H9 (cell line): ENCODE measurements around the gene LMF1. TPM values are rescaled to one million over a fixed set of nuclear protein-coding genes. Genes with fewer than 3 reads are reported as not detected.

ENCODE experiments used
- DNase-seq: peaks from one replicate; pipeline ENCODE4 v3.0.0-alpha.2; 2017
- H2AFZ ChIP-seq: one replicate; pipeline ENCODE4 v1.6.1; 2013; ENCODE audit warnings: mild to moderate bottlenecking, low read length, control low read depth, moderate library complexity
- H2AK5ac ChIP-seq: 2 replicates; pipeline ENCODE4 v1.6.1; 2013; ENCODE audit warnings: low read length, control low read depth, mixed read lengths; ENCODE audit not compliant: insufficient read length
- H2BK120ac ChIP-seq: one replicate; pipeline ENCODE4 v1.6.1; 2013; ENCODE audit warnings: low read depth, mild to moderate bottlenecking, low read length, control low read depth, inconsistent platforms; ENCODE audit not compliant: poor library complexity, severe bottlenecking
- H2BK12ac ChIP-seq: 2 replicates; pipeline ENCODE4 v1.6.1; 2013; ENCODE audit warnings: low read length, control low read depth, mixed read lengths, low read depth; ENCODE audit not compliant: insufficient read length
- H2BK15ac ChIP-seq: 2 replicates; pipeline ENCODE4 v1.6.1; 2013; ENCODE audit warnings: low read depth, low read length, control low read depth
- H2BK20ac ChIP-seq: one replicate; pipeline ENCODE4 v1.6.1; 2013; ENCODE audit warnings: low read depth, mild to moderate bottlenecking, low read length, control low read depth, inconsistent platforms; ENCODE audit not compliant: poor library complexity, severe bottlenecking
- H2BK5ac ChIP-seq: 2 replicates; pipeline ENCODE4 v1.6.1; 2013; ENCODE audit warnings: low read length, control low read depth, mixed read lengths; ENCODE audit not compliant: insufficient read length
- H3K14ac ChIP-seq: 2 replicates; pipeline ENCODE4 v1.6.1; 2013; ENCODE audit warnings: low read length, control low read depth; ENCODE audit not compliant: insufficient read depth
- H3K18ac ChIP-seq: 2 replicates; pipeline ENCODE4 v1.6.1; 2013; ENCODE audit warnings: low read depth, mild to moderate bottlenecking, mixed read lengths, low read length, control low read depth; ENCODE audit not compliant: insufficient read length
- H3K23ac ChIP-seq: 2 replicates; pipeline ENCODE4 v1.6.1; 2013; ENCODE audit warnings: low read length, control low read depth, mixed read lengths, low read depth; ENCODE audit not compliant: insufficient read length
- H3K23me2 ChIP-seq: 2 replicates; pipeline ENCODE4 v1.6.1; 2013; ENCODE audit warnings: low read depth, mild to moderate bottlenecking, mixed read lengths, low read length, control low read depth; ENCODE audit not compliant: insufficient read length, poor library complexity, severe bottlenecking
- H3K27ac ChIP-seq: 2 replicates; pipeline ENCODE4 v1.5.1; 2013; ENCODE audit warnings: low read length, control low read depth, mixed read lengths, low read depth; ENCODE audit not compliant: insufficient read length
- H3K27me3 ChIP-seq: 2 replicates; pipeline ENCODE4 v1.6.1; 2013; ENCODE audit warnings: low read length, control low read depth, inconsistent platforms; ENCODE audit not compliant: insufficient read depth
- H3K4ac ChIP-seq: 2 replicates; pipeline ENCODE4 v1.6.1; 2013; ENCODE audit warnings: low read depth, mild to moderate bottlenecking, control low read depth, inconsistent platforms, low read length, moderate library complexity
- H3K4me1 ChIP-seq: 2 replicates; pipeline ENCODE4 v1.6.1; 2013; ENCODE audit warnings: low read length, control low read depth, inconsistent platforms; ENCODE audit not compliant: insufficient read depth
- H3K4me2 ChIP-seq: 2 replicates; pipeline ENCODE4 v1.6.1; 2013; ENCODE audit warnings: low read length, control low read depth, mixed read lengths; ENCODE audit not compliant: insufficient read length, insufficient read depth
- H3K56ac ChIP-seq: 2 replicates; pipeline ENCODE4 v1.6.1; 2013; ENCODE audit warnings: low read depth, mild to moderate bottlenecking, mixed read lengths, low read length, control low read depth; ENCODE audit not compliant: insufficient read length
- H3K79me1 ChIP-seq: 2 replicates; pipeline ENCODE4 v1.6.1; 2013; ENCODE audit warnings: low read depth, mild to moderate bottlenecking, moderate library complexity, low read length, control low read depth, inconsistent platforms; ENCODE audit not compliant: insufficient read depth, poor library complexity, severe bottlenecking
- H3K79me2 ChIP-seq: 2 replicates; pipeline ENCODE4 v1.6.1; 2013; ENCODE audit warnings: low read length, control low read depth, inconsistent platforms; ENCODE audit not compliant: insufficient read depth
- H3K9ac ChIP-seq: 2 replicates; pipeline ENCODE4 v1.6.1; 2013; ENCODE audit warnings: low read length, control low read depth, mixed read lengths; ENCODE audit not compliant: insufficient read length; ENCODE audit errors: extremely low read depth
- H3K9me3 ChIP-seq: one replicate; pipeline ENCODE4 v1.6.1; 2013; ENCODE audit warnings: low read depth, low read length, inconsistent platforms; ENCODE audit not compliant: control insufficient read depth
- H3T11ph ChIP-seq: one replicate; pipeline ENCODE4 v1.6.1; 2013; ENCODE audit warnings: mild to moderate bottlenecking, low read length, control low read depth, inconsistent platforms
- H4K20me1 ChIP-seq: one replicate; pipeline ENCODE4 v1.6.1; 2013; ENCODE audit not compliant: control insufficient read depth, insufficient read length, insufficient read depth
- H4K5ac ChIP-seq: 2 replicates; pipeline ENCODE4 v1.6.1; 2013; ENCODE audit warnings: low read depth, mild to moderate bottlenecking, mixed read lengths, low read length, control low read depth; ENCODE audit not compliant: insufficient read length
- H4K8ac ChIP-seq: replicated peaks from 2 replicates; pipeline ENCODE4 v1.6.1; 2013; ENCODE audit warnings: low read length, control low read depth, mixed read lengths, low read depth; ENCODE audit not compliant: insufficient read length
- H4K91ac ChIP-seq: 2 replicates; pipeline ENCODE4 v1.6.1; 2013; ENCODE audit warnings: low read depth, mild to moderate bottlenecking, moderate library complexity, mixed read lengths, low read length, control low read depth; ENCODE audit not compliant: insufficient read length
- H3K27ac Mint-ChIP-seq, 3 experiments: 2 replicates in 2 of 3; 3 replicates in 1 of 3; pipeline ENCODE4 v1.8.0; 2020 to 2021; ENCODE audit warnings: mixed read lengths in 3 of 3, mild to moderate bottlenecking in 1 of 3, moderate library complexity in 1 of 3
- H3K27me3 Mint-ChIP-seq: 2 replicates; pipeline ENCODE4 v1.8.0; 2021; ENCODE audit warnings: low read depth, mild to moderate bottlenecking, moderate library complexity, mixed read lengths
- H3K36me3 Mint-ChIP-seq, 3 experiments: 2 replicates in 2 of 3; 3 replicates in 1 of 3; pipeline ENCODE4 v1.8.0; 2020 to 2021; ENCODE audit warnings: low read depth in 3 of 3, mixed read lengths in 3 of 3; ENCODE audit not compliant: insufficient read depth in 1 of 3
- H3K4me1 Mint-ChIP-seq, 2 experiments: 2 replicates each; pipeline ENCODE4 v1.8.0; 2020; ENCODE audit warnings: mixed read lengths in 2 of 2
- H3K4me3 Mint-ChIP-seq, 2 experiments: 2 replicates in 1 of 2; 3 replicates in 1 of 2; pipeline ENCODE4 v1.8.0; 2020 to 2021; ENCODE audit warnings: mild to moderate bottlenecking in 2 of 2, mixed read lengths in 2 of 2, moderate library complexity in 1 of 2
- H3K9me3 Mint-ChIP-seq, 2 experiments: 2 replicates in 1 of 2; 3 replicates in 1 of 2; pipeline ENCODE4 v1.8.0; 2020; ENCODE audit warnings: mild to moderate bottlenecking in 2 of 2, mixed read lengths in 2 of 2, moderate library complexity in 1 of 2
- WGBS: extraction: QIAGEN DNeasy Blood & Tissue Kit; methylation state at CpG from one replicate; pipeline ENCODE4 v1.1.7; 2013; ENCODE audit warnings: missing lambda C conversion rate, low lambda C conversion rate, mixed read lengths; ENCODE audit not compliant: insufficient read length; ENCODE audit errors: extremely low coverage; 5-methylcytosine and 5-hydroxymethylcytosine counted together
- total RNA-seq: library from RNA; stranded (reverse); gene quantifications from 2 replicates; pipeline ENCODE4 v1.2.1, GENCODE V29; 2021
- TF ChIP-seq, protein P1 (sequence below): fragments of 200-600 bp; sonication (generic); conservative IDR thresholded peaks from 3 replicates; pipeline ENCODE4 v1.8.0; 2021; ENCODE audit warnings: antibody characterized with exemption, mild to moderate bottlenecking

Gene LMF1
- total RNA-seq, 1 experiment from 2014 or later: 7.1 TPM

DNA sequence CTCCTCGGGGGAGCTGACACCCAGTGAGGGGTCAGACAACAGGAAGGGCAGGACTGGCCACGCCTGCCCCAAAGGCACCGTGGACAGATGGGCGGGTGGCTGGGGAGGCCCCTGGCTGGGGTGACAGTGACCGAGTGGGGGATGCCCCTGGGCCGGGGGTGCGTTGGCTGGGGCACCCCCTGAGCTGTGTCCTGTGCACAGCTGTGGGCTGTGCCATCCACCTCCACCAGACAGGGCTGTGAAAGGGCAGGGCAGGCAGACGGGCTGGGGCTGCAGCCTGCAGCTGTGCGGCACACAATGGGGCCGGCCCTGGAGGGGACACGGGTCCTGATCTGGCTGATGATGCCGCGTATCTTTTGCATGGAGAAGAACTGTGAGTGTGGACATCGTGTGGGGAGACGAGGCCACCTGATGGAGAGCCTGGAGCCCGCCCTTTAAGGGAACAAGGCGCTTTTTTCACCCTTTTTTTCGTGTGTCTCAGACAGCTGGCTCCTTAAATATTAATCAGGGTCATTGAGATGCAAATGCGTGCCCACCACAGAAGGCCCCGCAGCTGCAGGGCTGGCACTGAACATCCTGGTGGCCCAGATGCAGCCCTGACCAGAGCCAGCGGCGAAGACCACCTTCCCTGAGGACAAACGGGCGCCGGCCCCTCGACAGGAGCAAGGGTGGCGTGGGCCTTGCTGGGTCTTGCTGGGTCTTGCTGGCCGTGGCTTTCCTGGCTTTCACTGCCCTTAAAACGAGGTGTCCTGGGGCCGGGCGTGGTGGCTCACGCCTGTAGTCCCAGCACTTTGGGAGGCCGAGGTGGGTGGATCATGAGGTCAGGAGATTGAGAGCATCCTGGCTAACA is 127.8 kb downstream of the LMF1 start:
- H3T11ph ChIP-seq: no peak overlapping the region
- peaks cover 7% of the 10 kb centered on the region for H3K27me3 Mint-ChIP-seq
- no CpG with 5 or more reads among the region's 33 CpGs for WGBS
- H2AK5ac ChIP-seq: no peak overlapping the region
- H3K27ac Mint-ChIP-seq: no peak overlapping the region
- TF ChIP-seq, protein P1, sequence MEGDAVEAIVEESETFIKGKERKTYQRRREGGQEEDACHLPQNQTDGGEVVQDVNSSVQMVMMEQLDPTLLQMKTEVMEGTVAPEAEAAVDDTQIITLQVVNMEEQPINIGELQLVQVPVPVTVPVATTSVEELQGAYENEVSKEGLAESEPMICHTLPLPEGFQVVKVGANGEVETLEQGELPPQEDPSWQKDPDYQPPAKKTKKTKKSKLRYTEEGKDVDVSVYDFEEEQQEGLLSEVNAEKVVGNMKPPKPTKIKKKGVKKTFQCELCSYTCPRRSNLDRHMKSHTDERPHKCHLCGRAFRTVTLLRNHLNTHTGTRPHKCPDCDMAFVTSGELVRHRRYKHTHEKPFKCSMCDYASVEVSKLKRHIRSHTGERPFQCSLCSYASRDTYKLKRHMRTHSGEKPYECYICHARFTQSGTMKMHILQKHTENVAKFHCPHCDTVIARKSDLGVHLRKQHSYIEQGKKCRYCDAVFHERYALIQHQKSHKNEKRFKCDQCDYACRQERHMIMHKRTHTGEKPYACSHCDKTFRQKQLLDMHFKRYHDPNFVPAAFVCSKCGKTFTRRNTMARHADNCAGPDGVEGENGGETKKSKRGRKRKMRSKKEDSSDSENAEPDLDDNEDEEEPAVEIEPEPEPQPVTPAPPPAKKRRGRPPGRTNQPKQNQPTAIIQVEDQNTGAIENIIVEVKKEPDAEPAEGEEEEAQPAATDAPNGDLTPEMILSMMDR: no peak
- no peak for DNase-seq
- H2BK120ac ChIP-seq: no peak overlapping the region
- H3K14ac ChIP-seq: no peak overlapping the region; the same call in 1 of the 2 replicates
- no peaks in the 10 kb centered on the region for H3K4me1 ChIP-seq
- H3K27me3 ChIP-seq: no peaks in the 10 kb centered on the region
- no peaks in the 10 kb centered on the region for H4K20me1 ChIP-seq
- no peaks in the 10 kb centered on the region for H3K9me3 ChIP-seq
- H2BK5ac ChIP-seq: no peak overlapping the region
- H3K9ac ChIP-seq: no peak overlapping the region
- H3K4me3 Mint-ChIP-seq: no peak overlapping the region
- no peaks in the 10 kb centered on the region for H3K79me2 ChIP-seq
- no peak overlapping the region for H2BK12ac ChIP-seq
- H3K79me1 ChIP-seq: no peaks in the 10 kb centered on the region
- no peak overlapping the region for H4K5ac ChIP-seq
- H3K4me2 ChIP-seq: no peak overlapping the region
- no peak overlapping the region for H3K4ac ChIP-seq
- H3K18ac ChIP-seq: no peak overlapping the region
- H3K4me1 Mint-ChIP-seq: peaks cover 2 to 3% of the 10 kb centered on the region in 2 experiments; a peak in 2 of 4 replicates
- no peak overlapping the region for H2BK15ac ChIP-seq
- no peaks in the 10 kb centered on the region for H3K36me3 Mint-ChIP-seq
- H3K9me3 Mint-ChIP-seq: peaks cover 7 to 14% of the 10 kb centered on the region in 2 experiments; a peak in 4 of 5 replicates
- no peak overlapping the region for H3K23ac ChIP-seq
- no peak overlapping the region for H3K56ac ChIP-seq
- no peak overlapping the region for H4K91ac ChIP-seq
- H3K27ac ChIP-seq: no peak overlapping the region
- H2BK20ac ChIP-seq: no peak overlapping the region
- no peaks in the 10 kb centered on the region for H3K23me2 ChIP-seq
- H2AFZ ChIP-seq: no peak overlapping the region
- no peak overlapping the region for H4K8ac ChIP-seq
